ENCODE data around the gene PIBF1. TPM values are rescaled to one million over a fixed set of nuclear protein-coding genes. Genes with fewer than 3 reads are reported as not detected.

PIBF1 gene
- total and polyA plus RNA-seq, 2 of the 4 experiments (the other 2 are of a cell fraction), result 5.1 to 13.3 TPM

- Histone ChIP-seq H4K5ac (ENCODE audit: low read depth, low read length) (no peak overlapping the region), H3K4ac (ENCODE audit: low read depth, low read length) (no peak overlapping the region), H3K27ac (ENCODE audit: insufficient read depth, low read length) (no peak overlapping the region), H3K18ac (ENCODE audit: low read depth, low read length) (no peak overlapping the region), H2BK15ac (ENCODE audit: low read depth, low read length) (no peak overlapping the region), H3K56ac (ENCODE audit: extremely low read depth, insufficient read depth, low read length) (no peak overlapping the region), H3K9me1 (ENCODE audit: insufficient read depth, low read length) (no peaks in the 10 kb centered on the region), H2BK5ac (ENCODE audit: low read depth, low read length, poor library complexity, severe bottlenecking) (no peak overlapping the region), H3K9me3 (ENCODE audit: control insufficient read depth, insufficient read depth, low read length) (no peaks in the 10 kb centered on the region), H3K4me3 (ENCODE audit: insufficient read depth, low read depth, low read length) (no peak overlapping the region), H4K91ac (ENCODE audit: insufficient read depth, low read depth, low read length) (no peak overlapping the region), H2AFZ (replicated peaks; ENCODE audit: low read length, poor library complexity) (no peak overlapping the region), H3K23ac (ENCODE audit: low read depth, low read length) (no peak overlapping the region), H3K14ac (replicated peaks; ENCODE audit: low read depth, low read length) (no peak overlapping the region), H3K4me2 (ENCODE audit: low read depth, low read length) (no peak overlapping the region), H4K20me1 (ENCODE audit: insufficient read depth, low read length) (no peaks in the 10 kb centered on the region; the same call in 1 of the 2 replicates), H2AK9ac (replicated peaks; ENCODE audit: low read depth, low read length, poor library complexity) (no peak overlapping the region), H3K36me3 (ENCODE audit: control insufficient read depth, insufficient read depth, low read length) (no peaks in the 10 kb centered on the region), H2BK20ac (ENCODE audit: low read depth, low read length) (no peak overlapping the region), H3K27me3 (ENCODE audit: control insufficient read depth, insufficient read depth, low read length) (no peaks in the 10 kb centered on the region), H3K4me1 (ENCODE audit: control insufficient read depth, insufficient read depth, low read length) (no peaks in the 10 kb centered on the region), H3K9ac (ENCODE audit: low read depth, low read length) (no peak overlapping the region), H2AK5ac (ENCODE audit: low read depth, low read length) (no peak overlapping the region), H2BK120ac (ENCODE audit: low read depth, low read length) (no peak overlapping the region), H4K8ac (ENCODE audit: low read depth in 2 of 2, low read length in 2 of 2) (no peak overlapping the region), H3K79me1 (ENCODE audit: low read depth in 1 of 2, low read length in 2 of 2) (0 out of 4 replicates have a peak, but pooled peaks cover 0 to 4% of the 10 kb centered on the region in 2 experiments)
- ChIA-PET CTCF (no interaction called here), POLR2A (ENCODE audit: unreplicated experiment) (no interaction called here)
- dilution Hi-C loops (cut with HindIII; ENCODE audit: low sequenced_read_pairs, unreplicated experiment), result no loop called here
- in situ Hi-C loops (cut with MboI; ENCODE audit: low sequenced_read_pairs), result no loop called here
- WGBS, 2 experiments (ENCODE audit: extremely low coverage in 2 of 2, insufficient read length in 1 of 2), result no CpG with 5 or more reads among the region's 2 CpGs
- DNase-seq, result no peak
- intact Hi-C loops (cut with micrococcal nuclease), result no loop called here
- no TSS peak for BruUV-seq (replicated peaks)
- no peak for ATAC-seq (ENCODE audit: low read depth)
- no peak for TF ChIP-seq MAZ (IDR thresholded peaks at IDR 0.05; ENCODE audit: borderline replicate concordance, low read depth, low read length)
- no peak for TF ChIP-seq SMC3 (IDR thresholded peaks at IDR 0.05; ENCODE audit: low read depth, low read length)
- no peak for TF ChIP-seq CHD1 (IDR thresholded peaks at IDR 0.05; ENCODE audit: low read depth, low read length)
- TF ChIP-seq ELK1 (IDR thresholded peaks at IDR 0.05; ENCODE audit: borderline replicate concordance, low read depth, low read length), result no peak
- TF ChIP-seq, protein P1, sequence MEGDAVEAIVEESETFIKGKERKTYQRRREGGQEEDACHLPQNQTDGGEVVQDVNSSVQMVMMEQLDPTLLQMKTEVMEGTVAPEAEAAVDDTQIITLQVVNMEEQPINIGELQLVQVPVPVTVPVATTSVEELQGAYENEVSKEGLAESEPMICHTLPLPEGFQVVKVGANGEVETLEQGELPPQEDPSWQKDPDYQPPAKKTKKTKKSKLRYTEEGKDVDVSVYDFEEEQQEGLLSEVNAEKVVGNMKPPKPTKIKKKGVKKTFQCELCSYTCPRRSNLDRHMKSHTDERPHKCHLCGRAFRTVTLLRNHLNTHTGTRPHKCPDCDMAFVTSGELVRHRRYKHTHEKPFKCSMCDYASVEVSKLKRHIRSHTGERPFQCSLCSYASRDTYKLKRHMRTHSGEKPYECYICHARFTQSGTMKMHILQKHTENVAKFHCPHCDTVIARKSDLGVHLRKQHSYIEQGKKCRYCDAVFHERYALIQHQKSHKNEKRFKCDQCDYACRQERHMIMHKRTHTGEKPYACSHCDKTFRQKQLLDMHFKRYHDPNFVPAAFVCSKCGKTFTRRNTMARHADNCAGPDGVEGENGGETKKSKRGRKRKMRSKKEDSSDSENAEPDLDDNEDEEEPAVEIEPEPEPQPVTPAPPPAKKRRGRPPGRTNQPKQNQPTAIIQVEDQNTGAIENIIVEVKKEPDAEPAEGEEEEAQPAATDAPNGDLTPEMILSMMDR (conservative IDR thresholded peaks at IDR 0.05; ENCODE audit: low read depth, low read length), result no peak
- no peak for TF ChIP-seq MAFK (IDR thresholded peaks at IDR 0.05; ENCODE audit: low read depth, low read length)
- TF ChIP-seq CEBPB (IDR thresholded peaks at IDR 0.05; ENCODE audit: low read depth, low read length), result no peak
- TF ChIP-seq RFX5 (IDR thresholded peaks at IDR 0.05; ENCODE audit: low read depth, low read length), result no peak
- TF ChIP-seq RAD21 (IDR thresholded peaks at IDR 0.05; ENCODE audit: low read length), result no peak
- no peak for TF ChIP-seq FOS (IDR thresholded peaks at IDR 0.05; ENCODE audit: low read depth, low read length)
- no peak for TF ChIP-seq MXI1 (IDR thresholded peaks at IDR 0.05; ENCODE audit: borderline replicate concordance, low read depth, low read length)
- no peak for TF ChIP-seq USF2 (IDR thresholded peaks at IDR 0.05; ENCODE audit: low read depth, low read length)
- TF ChIP-seq NFE2L2 (IDR thresholded peaks at IDR 0.05; ENCODE audit: low read depth, low read length), result no peak
Measured at GRCh38 chr13:72884101-72884500, 102.2 kb downstream of the PIBF1 start.

Data from IMR-90 (cell line).